GM21786 (cell line): ENCODE measurements around the gene OSGIN1.

Experiments used
- ATAC-seq: cut with Tn5 transposase; IDR thresholded peaks from one replicate; pipeline ENCODE4 v1.9.1; 2021; ENCODE audit not compliant: unreplicated experiment

Gene OSGIN1

DNA sequence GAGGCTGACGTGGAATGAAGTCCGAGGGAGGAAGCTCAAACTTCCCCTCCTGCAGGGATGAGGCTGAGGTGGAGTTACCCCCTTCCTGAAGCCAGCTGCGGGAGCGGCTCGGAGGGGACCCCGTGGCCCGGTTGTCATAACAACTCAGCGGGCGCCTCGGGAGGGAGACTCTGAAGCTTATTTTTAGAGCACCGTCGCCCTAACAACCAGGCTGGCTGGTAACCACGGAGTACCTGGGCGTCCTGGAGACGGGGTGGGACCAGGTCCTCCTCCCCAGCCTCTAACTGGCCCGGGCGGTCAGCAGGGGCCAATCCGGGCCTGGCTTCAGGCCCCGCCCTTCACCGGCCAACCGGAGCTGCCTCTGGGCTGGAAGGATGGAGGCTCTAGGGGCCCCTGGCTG is 42.7 kb downstream of the OSGIN1 start:
- ATAC-seq, result no peak

DNA sequence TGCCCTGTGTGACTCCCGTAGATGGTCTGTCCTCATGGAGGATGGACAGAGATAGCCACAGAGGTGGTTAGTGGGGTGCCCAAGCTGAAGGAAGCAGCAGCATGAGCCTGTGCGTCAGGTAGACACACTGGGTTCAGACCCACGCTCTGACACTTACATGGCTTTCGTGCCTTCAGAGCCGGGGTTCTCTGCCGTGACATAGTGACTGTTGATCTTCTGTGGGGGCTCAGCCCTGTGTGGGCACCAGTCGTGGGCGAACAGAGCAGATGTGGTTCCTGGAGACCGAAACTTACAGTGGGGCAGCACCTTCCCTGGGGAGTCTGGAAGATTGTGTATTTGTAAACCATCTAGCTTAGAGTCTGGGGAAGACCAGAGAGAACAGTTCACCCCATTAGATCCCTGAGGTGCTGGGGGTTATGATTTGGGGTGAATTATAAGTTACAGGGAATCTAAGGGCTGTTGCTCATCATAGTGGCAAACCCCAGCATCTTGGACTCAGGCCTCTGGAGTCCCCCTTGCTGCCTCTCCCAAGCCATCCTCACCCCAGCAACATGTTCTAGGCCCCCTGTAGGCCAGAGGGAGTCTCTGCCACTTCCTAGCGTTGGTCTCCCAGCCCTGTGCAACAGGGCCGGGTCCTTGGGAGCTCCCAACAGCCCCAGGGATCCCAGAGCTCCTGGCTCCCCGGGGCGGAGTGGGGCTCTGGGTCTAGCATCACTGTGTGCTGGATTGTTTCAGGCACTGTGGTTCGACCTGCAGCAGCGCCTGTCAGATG is 43.6 kb downstream of the OSGIN1 start:
- ATAC-seq, result no peak

- no peak for ATAC-seq
These were observed 45.1 kb downstream of the OSGIN1 start for GRCh38 chr16:83998091-83998490.

DNA sequence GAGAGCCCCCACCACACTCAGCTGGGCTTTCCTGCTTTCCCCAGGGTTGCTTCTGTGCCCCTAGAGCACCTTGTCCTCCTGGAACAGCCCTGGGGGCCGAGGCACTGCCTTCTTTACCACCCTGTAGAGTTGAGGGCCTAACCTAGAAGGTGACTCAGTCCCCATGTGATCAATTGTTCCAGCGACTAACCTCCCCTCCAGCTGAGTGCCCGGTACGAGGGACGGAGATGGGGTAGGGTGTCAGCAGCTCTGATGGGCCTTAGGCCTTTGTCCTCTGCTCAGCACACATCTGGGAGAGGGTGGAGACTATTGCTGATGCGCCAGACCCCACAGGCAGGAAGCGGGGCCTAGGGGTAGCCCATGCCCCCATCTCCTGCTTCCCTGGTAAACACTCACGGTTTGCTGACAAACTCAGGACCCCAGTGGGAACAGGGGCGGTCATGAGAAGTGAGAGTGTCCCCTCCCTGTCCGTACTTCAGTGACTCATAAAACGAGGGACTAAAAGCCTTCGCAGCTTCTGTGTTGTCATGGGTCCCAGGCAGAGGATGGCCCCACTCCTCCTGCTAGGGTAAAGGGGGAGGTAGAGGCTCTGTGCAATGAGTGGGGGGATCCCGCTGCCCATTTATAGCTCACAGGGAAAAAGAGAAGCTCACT is 48.1 kb downstream of the OSGIN1 start:
- ATAC-seq, result no peak

- ATAC-seq, result no peak
These were observed 48.7 kb downstream of the OSGIN1 start for GRCh38 chr16:84001726-84002125.

DNA sequence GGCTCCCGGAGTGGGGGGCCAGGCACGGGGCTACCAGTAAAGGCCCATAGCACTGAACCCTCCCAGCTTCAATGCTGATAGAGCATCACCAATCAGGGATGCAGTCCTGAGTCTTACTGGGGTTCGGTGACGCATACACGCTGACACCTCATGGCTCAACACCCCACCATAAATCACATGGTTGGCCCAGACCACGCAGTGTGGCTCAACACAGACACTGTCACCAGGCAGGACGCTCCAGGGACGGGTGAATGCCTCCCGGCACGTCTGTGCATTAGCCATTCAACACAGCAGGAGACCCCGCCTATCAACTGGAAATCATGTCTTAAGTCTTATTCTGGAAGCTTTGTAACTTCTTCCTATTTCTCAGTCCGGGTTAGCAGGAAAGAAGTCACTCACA is 50.0 kb downstream of the OSGIN1 start:
- no peak for ATAC-seq

DNA sequence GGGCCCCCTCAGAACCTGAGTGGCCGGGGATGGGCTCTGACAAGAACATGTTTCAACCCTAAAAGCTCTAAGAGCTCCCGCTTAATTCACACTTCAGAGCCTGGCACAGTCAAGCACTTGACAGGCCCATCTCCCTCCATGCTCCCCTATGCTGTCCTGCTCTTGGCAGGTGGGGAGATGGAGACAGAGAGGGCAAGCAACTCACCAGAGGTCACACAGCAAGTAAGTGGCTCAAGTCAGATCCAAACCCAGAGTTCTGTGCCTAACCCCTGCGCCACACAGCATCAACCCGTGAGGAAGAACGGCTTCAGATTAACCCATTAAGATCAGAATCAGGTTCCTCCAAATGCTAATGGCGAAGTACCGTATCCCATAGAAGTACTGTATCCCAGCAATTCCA is 51.4 kb downstream of the OSGIN1 start:
- ATAC-seq, result no peak

- no peak for ATAC-seq
These were observed 52.4 kb downstream of the OSGIN1 start for GRCh38 chr16:84005391-84005790.

- no peak for ATAC-seq
These were observed 54.5 kb downstream of the OSGIN1 start for GRCh38 chr16:84007520-84007919.

- no peak for ATAC-seq
These were observed 54.9 kb downstream of the OSGIN1 start for GRCh38 chr16:84007965-84008364.

DNA sequence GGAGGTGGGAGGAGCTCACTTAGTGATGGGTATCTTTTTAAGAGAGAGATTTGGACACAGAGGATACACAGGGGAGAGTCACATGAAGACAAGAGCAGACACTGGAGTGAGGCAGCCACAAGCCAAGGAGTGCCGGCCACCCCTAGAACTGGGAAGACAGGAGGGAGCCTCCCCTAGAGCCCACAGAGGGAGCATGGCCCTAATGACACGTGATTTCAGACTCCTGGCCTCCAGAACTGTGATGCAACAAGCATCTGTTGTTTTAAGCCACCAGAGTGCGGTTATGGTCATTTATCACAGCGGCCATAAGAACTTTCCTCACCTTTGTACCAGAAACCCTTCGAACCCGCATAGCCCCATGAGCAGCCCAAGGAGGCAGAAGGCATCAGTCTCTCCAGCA is 56.2 kb downstream of the OSGIN1 start:
- ATAC-seq, result no peak

GRCh38 chr16:84013787-84014569 is 60.9 kb downstream of the OSGIN1 start:
- ATAC-seq, result peak; percentile 85

DNA sequence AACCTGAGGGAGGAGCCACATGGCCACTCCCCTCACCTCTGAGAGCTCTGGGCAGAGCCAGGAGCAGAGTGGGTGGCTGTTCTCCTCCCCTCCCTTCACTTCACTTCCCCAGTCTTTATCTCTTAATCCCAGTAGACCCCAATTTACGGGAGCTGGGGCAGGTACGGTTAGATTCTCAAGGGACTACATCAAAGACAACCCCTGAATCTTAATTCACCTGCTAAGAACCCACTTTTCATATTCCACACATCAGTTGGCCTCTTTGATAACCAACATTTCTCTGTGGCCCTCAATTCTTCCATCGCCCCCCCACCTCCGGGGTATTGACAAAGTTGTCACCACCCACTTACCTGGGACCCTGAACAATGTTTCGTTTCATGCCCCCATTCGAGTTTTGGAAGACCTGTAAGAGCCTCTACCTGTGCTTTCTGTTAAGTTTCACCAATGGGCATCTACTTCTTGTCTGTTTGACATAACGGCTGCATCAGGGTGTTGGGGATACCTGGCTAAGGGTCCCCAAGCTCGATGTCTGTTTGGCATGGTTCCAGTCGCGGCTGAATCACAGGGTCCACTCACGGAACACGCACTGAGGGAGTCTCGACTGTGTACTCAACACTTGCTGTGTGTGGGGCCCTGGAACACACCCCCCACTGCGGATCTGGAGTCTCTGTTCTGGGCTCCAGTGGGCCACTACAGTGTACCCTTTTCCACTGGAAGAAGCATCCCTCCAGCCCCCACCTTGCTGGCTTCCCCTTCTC is 61.7 kb downstream of the OSGIN1 start:
- no peak for ATAC-seq

- ATAC-seq, result no peak
These were observed 62.4 kb downstream of the OSGIN1 start for GRCh38 chr16:84015399-84015798.
